ENCODE data around the gene HK3. TPM values are rescaled to one million over a fixed set of nuclear protein-coding genes. Genes with fewer than 3 reads are reported as not detected.

HK3 gene
- total and polyA plus RNA-seq, 2 of the 8 experiments (the other 6 are each of a cell fraction or from before 2014, with no cell fraction given): not detected

DNA sequence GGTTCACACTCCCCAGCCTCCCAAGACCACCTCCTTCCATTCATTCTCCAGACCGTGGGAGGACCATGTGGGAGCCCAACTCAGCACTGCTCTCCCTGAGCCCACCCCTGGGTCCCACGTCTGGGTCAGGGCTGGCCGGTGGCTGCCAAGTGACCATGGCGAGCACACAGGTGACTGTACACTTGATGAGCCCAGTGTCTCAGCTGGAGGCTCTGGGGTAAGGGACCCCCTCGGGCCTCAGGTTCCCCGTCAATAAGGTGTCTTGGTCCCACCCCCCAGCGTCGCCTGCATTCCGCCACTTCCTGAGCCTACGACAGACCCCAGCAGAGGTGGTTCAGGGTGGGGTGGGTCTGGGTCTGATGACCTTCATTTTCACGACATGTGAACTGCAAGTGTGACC lies 38.8 kb downstream of the HK3 start:
- no peak overlapping the region; the same call in 1 of the 2 replicates for H2BK12ac ChIP-seq (ENCODE audit: low read depth, low read length)
- H3K4ac ChIP-seq (replicated peaks; ENCODE audit: insufficient read length, low read depth, low read length): no peak overlapping the region
- no peak overlapping the region for H3K4me2 ChIP-seq (ENCODE audit: insufficient read depth in 1 of 2, low read depth in 2 of 2, low read length in 2 of 2)
- no peak overlapping the region for H2AK5ac ChIP-seq (ENCODE audit: low read depth, low read length)
- peaks cover 6 to 25% (median 23%) of the 10 kb centered on the region in 4 experiments for H3K4me1 ChIP-seq (replicated peaks in 1 of 4; ENCODE audit: control insufficient read depth in 3 of 4, insufficient read depth in 4 of 4, low read length in 3 of 4)
- H2BK5ac ChIP-seq (ENCODE audit: low read depth, low read length): no peak overlapping the region
- no peak overlapping the region for H2BK120ac ChIP-seq (replicated peaks; ENCODE audit: low read depth, low read length)
- H2BK20ac ChIP-seq (ENCODE audit: low read length): no peak overlapping the region
- H3K23me2 ChIP-seq (ENCODE audit: low read depth, low read length): no peaks in the 10 kb centered on the region
- DNase-seq (ENCODE audit: low read depth in 1 of 2, low spot score in 2 of 2) (no peak), FAIRE-seq (no peak)
- H3K27ac ChIP-seq (ENCODE audit: low read depth, low read length): no peak overlapping the region; the same call in 1 of the 2 replicates
- no peak overlapping the region for H3K9ac ChIP-seq (replicated peaks in 1 of 4; ENCODE audit: extremely low read depth in 1 of 4, low read depth in 3 of 4, low read length in 3 of 4)
- no peaks in the 10 kb centered on the region for H3K36me3 ChIP-seq (ENCODE audit: control insufficient read depth in 2 of 4, insufficient read depth in 4 of 4, low read length in 3 of 4)
- H4K5ac ChIP-seq (ENCODE audit: insufficient read length, low read depth, low read length): no peak overlapping the region
- ChIA-PET POLR2A (ENCODE audit: partially characterized antibody) (interaction anchor here (0.7 kb wide), 1 partner anchor 103 kb away, joined by 3 read pairs; no protein-coding TSS in a partner anchor), CTCF (ENCODE audit: partially characterized antibody) (interaction anchor here (1.0 to 4.9 kb wide), 5 partner anchors 10 to 202 kb away, joined by 3 to 17 read pairs (median 5); no protein-coding TSS in a partner anchor)
- H3K4me3 ChIP-seq (ENCODE audit: extremely low read depth in 1 of 4, insufficient read depth in 2 of 4, low read depth in 3 of 4, low read length in 4 of 4): no peak overlapping the region
- H3K14ac ChIP-seq (ENCODE audit: insufficient read length): no peak overlapping the region
- no peak overlapping the region for H4K91ac ChIP-seq (replicated peaks; ENCODE audit: insufficient read length, low read length)
- no peak overlapping the region for H4K8ac ChIP-seq (ENCODE audit: extremely low read depth, insufficient read depth, low read length)
- H3K27me3 ChIP-seq (replicated peaks in 1 of 4; ENCODE audit: control insufficient read depth in 3 of 4, extremely low read depth in 1 of 4, insufficient read depth in 3 of 4, low read length in 3 of 4): no peaks in the 10 kb centered on the region
- H3K56ac ChIP-seq (replicated peaks; ENCODE audit: insufficient read length, low read depth, low read length): no peak overlapping the region
- no peaks in the 10 kb centered on the region for H3K9me3 ChIP-seq (ENCODE audit: insufficient read depth in 2 of 2, low read depth in 1 of 2, low read length in 1 of 2)
- H4K20me1 ChIP-seq (replicated peaks in 1 of 2; ENCODE audit: control insufficient read depth in 1 of 2, insufficient read depth in 2 of 2, low read length in 2 of 2): no peaks in the 10 kb centered on the region
- H2BK15ac ChIP-seq (ENCODE audit: low read length): no peak overlapping the region; the same call in 1 of the 2 replicates
- H2AFZ ChIP-seq (ENCODE audit: low read length): no peak overlapping the region
- no peaks in the 10 kb centered on the region for H3K79me1 ChIP-seq (ENCODE audit: low read depth, low read length)
- no peak overlapping the region for H3K18ac ChIP-seq (ENCODE audit: extremely low read depth, low read length)
- H3K23ac ChIP-seq (ENCODE audit: insufficient read length): no peak overlapping the region
- WGBS, 2 experiments (ENCODE audit: extremely low coverage in 1 of 2, insufficient coverage in 1 of 2, insufficient read length in 1 of 2, insufficient replicate concordance in 2 of 2, low coverage in 1 of 2, low lambda C conversion rate in 2 of 2, missing lambda C conversion rate in 1 of 2): 83% methylated on average over 11 of the region's 11 CpGs; no CpG with 5 or more reads in 1 of the 2 experiments
- no peaks in the 10 kb centered on the region for H3K79me2 ChIP-seq (ENCODE audit: control insufficient read depth in 1 of 2, insufficient read depth in 2 of 2, low read length in 2 of 2)
- TF ChIP-seq SP4 (IDR thresholded peaks at IDR 0.05; ENCODE audit: low read length) (no peak), MAFK (IDR thresholded peaks at IDR 0.05; ENCODE audit: low read depth, low read length) (no peak), SIRT6 (IDR thresholded peaks at IDR 0.05; ENCODE audit: low read length) (no peak), KDM1A (IDR thresholded peaks at IDR 0.05; ENCODE audit: borderline replicate concordance, low read length) (no peak), EGR1 (IDR thresholded peaks at IDR 0.05; ENCODE audit: borderline replicate concordance, low read depth, low read length) (no peak), BACH1 (IDR thresholded peaks at IDR 0.05; ENCODE audit: low read length) (no peak), BRCA1 (IDR thresholded peaks at IDR 0.05; ENCODE audit: low read depth, low read length) (no peak), SRF (IDR thresholded peaks at IDR 0.05; ENCODE audit: low read depth, low read length) (no peak), CBX5 (IDR thresholded peaks at IDR 0.05; ENCODE audit: low read depth, low read length) (no peak), SIX5 (IDR thresholded peaks at IDR 0.05; ENCODE audit: low read depth, low read length) (no peak), RNF2 (IDR thresholded peaks at IDR 0.05; ENCODE audit: borderline replicate concordance, low read depth, low read length, missing control alignments, poor library complexity, severe bottlenecking) (no peak), JUN (IDR thresholded peaks at IDR 0.05; ENCODE audit: low read depth, low read length) (no peak), NANOG (IDR thresholded peaks at IDR 0.05; ENCODE audit: insufficient read depth, low read depth, low read length, poor library complexity, severe bottlenecking) (no peak), CHD1 (IDR thresholded peaks at IDR 0.05; ENCODE audit: low read depth, low read length) (no peak)
- TF ChIP-seq, protein P1, sequence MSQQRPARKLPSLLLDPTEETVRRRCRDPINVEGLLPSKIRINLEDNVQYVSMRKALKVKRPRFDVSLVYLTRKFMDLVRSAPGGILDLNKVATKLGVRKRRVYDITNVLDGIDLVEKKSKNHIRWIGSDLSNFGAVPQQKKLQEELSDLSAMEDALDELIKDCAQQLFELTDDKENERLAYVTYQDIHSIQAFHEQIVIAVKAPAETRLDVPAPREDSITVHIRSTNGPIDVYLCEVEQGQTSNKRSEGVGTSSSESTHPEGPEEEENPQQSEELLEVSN (IDR thresholded peaks at IDR 0.05): no peak

Measured in H1 (cell line).